ENCODE data around the gene OR6K6. TPM values are rescaled to one million over a fixed set of nuclear protein-coding genes. Genes with fewer than 3 reads are reported as not detected.

OR6K6 gene
- total RNA-seq, 4 donors from 2014 or later, result not detected

GRCh38 chr1:158799689-158800088 lies 45.2 kb downstream of the OR6K6 start:
- no peak overlapping the region for H3K4me3 ChIP-seq
- H3K9me3 ChIP-seq, result no peaks in the 10 kb centered on the region
- no peak overlapping the region for H3K27ac ChIP-seq
- H3K4me1 ChIP-seq, result no peaks in the 10 kb centered on the region
- intact Hi-C loops (cut with DNase I; ENCODE audit: low total_unique reads), result no loop called here
- no peaks in the 10 kb centered on the region for H3K36me3 ChIP-seq
- DNase-seq, result no peak
- TF ChIP-seq POLR2A (IDR thresholded peaks at IDR 0.05), result no peak
- no peak for TF ChIP-seq CTCF (IDR thresholded peaks at IDR 0.05)
- no peaks in the 10 kb centered on the region for H3K27me3 ChIP-seq

DNA sequence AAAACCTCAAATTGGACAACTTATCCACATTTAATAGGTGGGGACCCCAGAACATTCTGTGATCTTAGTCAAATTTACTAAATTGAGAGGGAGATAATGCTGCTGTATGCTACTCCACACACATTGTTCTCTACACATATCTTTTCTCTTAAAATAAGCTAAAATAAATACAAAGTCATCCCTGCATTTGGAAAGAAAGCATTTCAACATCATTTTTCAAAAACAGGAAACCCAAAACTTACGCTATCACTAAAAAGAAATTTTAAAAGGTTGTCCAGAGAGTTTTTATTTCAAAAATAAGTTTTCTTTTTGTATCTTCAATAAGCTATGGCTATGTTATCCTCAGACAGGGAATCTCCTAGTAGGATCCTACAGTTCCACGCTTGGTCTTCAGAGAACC lies 46.0 kb downstream of the OR6K6 start:
- Histone ChIP-seq H3K4me3 (no peak overlapping the region), H3K36me3 (no peaks in the 10 kb centered on the region), H3K27me3 (no peaks in the 10 kb centered on the region), H3K4me1 (no peaks in the 10 kb centered on the region), H3K9me3 (no peaks in the 10 kb centered on the region), H3K27ac (no peak overlapping the region)
- TF ChIP-seq POLR2A (IDR thresholded peaks at IDR 0.05), result no peak
- TF ChIP-seq CTCF (IDR thresholded peaks at IDR 0.05), result no peak
- no peak for DNase-seq
- intact Hi-C loops (cut with DNase I; ENCODE audit: low total_unique reads), result no loop called here

- Histone ChIP-seq H3K4me3 (no peak overlapping the region), H3K27me3 (no peaks in the 10 kb centered on the region), H3K27ac (no peak overlapping the region), H3K36me3 (no peaks in the 10 kb centered on the region), H3K4me1 (no peaks in the 10 kb centered on the region), H3K9me3 (no peaks in the 10 kb centered on the region)
- TF ChIP-seq POLR2A (IDR thresholded peaks at IDR 0.05), result no peak
- TF ChIP-seq CTCF (IDR thresholded peaks at IDR 0.05), result no peak
- intact Hi-C loops (cut with DNase I; ENCODE audit: low total_unique reads), result no loop called here
- DNase-seq, result no peak
These were observed 46.9 kb downstream of the OR6K6 start for GRCh38 chr1:158801396-158801795.

- H3K27me3 ChIP-seq, result no peaks in the 10 kb centered on the region
- no peaks in the 10 kb centered on the region for H3K4me1 ChIP-seq
These were observed 49.2 kb downstream of the OR6K6 start for GRCh38 chr1:158803678-158804077.

More at GRCh38 chr1:158803678-158804077, 49.2 kb downstream of the OR6K6 start:
- intact Hi-C loops (cut with DNase I; ENCODE audit: low total_unique reads), result no loop called here
- TF ChIP-seq CTCF (IDR thresholded peaks at IDR 0.05) (no peak), POLR2A (IDR thresholded peaks at IDR 0.05) (no peak)
- Histone ChIP-seq H3K36me3 (no peaks in the 10 kb centered on the region), H3K9me3 (no peaks in the 10 kb centered on the region), H3K4me3 (no peak overlapping the region), H3K27ac (no peak overlapping the region)
- no peak for DNase-seq

Small RNA genes within 50 kb of the gene (small RNA-seq; reads per million reads assigned to genes)
- gene OR2AQ1P, result not detected

Other genes starting within 250 kb of the OR6K6 start
- gene OR6Y1, start 200.3 kb upstream of the OR6K6 start, total RNA-seq, result under 1 TPM in 1 of 4 donors, not detected in 3; 0.07 TPM
- not detected for gene OR6P1, start 184.1 kb upstream of the OR6K6 start, total RNA-seq
- not detected for gene OR10X1, start 174.8 kb upstream of the OR6K6 start, total RNA-seq
- gene OR10Z1, start 149.5 kb upstream of the OR6K6 start, total RNA-seq, result not detected
- gene SPTA1, start 68.0 kb upstream of the OR6K6 start, total RNA-seq, result 1 to 10 TPM in 1 of 4 donors, not detected in 3; 5.9 TPM
- gene OR6K2, start 54.1 kb upstream of the OR6K6 start, total RNA-seq, result not detected
- not detected for gene OR6K3, start 34.0 kb upstream of the OR6K6 start, total RNA-seq
- not detected for gene OR6N1, start 17.5 kb downstream of the OR6K6 start, total RNA-seq
- gene OR6N2, start 26.5 kb downstream of the OR6K6 start, total RNA-seq, result not detected
- 10 to 100 TPM in 1 of 4 donors, 1 to 10 TPM in 2, not detected in 1; 1.6 to 12.6 (median 6.9) TPM for gene MNDA, start 76.6 kb downstream of the OR6K6 start, total RNA-seq
- gene PYHIN1, start 176.8 kb downstream of the OR6K6 start, total RNA-seq, result 1 to 10 TPM in 1 of 4 donors, under 1 TPM in 1, not detected in 2; 0.46 to 5.6 TPM

Measured in uterus (tissue), 4 donors.